OCI-LY7 (cell line): Measurements from ENCODE around the gene CTNNA2.

ENCODE experiments used
- EZH2phosphoT487 ChIP-seq: fragments of 200-600 bp; sonication (generic); IDR thresholded peaks from 2 replicates; pipeline ENCODE4 v1.6.1; 2018; ENCODE audit warnings: low read depth, borderline replicate concordance, mild to moderate bottlenecking, mixed run types, antibody characterized with exemption, low read length, moderate library complexity, mixed read lengths
- TF ChIP-seq, protein P1 (sequence below): fragments of 200-600 bp; sonication (generic); conservative IDR thresholded peaks from 2 replicates; pipeline ENCODE4 v1.5.1; 2014; ENCODE audit warnings: mild to moderate bottlenecking, antibody characterized with exemption, low read length, moderate library complexity, mixed read lengths

DNA sequence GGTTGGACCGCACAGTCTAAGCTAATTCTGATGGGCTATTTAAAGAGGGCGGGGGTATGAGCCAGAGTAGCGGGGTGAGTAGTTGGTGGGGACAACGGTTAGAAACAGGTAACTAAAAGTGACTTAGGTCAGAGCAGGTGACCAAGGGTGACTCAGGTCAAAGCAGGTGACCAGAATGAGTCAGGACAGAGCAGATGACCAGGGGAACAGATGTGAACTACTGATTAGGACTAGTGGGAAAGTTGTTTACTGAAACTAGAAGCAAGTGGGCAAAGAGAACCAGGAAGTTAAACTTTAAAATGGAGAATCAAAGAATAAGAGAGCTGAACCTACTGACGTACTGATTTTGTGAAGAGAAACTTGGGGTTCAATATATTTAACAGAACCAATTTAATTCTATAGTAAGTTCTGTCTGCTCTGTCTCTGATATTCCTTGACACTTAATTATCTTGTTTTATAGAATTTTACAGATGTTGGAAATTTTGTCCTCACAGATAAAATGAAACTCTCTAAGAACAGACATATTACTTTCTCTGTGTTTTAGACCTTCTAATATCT is 799.5 kb downstream of the CTNNA2 start:
- TF ChIP-seq, protein P1, sequence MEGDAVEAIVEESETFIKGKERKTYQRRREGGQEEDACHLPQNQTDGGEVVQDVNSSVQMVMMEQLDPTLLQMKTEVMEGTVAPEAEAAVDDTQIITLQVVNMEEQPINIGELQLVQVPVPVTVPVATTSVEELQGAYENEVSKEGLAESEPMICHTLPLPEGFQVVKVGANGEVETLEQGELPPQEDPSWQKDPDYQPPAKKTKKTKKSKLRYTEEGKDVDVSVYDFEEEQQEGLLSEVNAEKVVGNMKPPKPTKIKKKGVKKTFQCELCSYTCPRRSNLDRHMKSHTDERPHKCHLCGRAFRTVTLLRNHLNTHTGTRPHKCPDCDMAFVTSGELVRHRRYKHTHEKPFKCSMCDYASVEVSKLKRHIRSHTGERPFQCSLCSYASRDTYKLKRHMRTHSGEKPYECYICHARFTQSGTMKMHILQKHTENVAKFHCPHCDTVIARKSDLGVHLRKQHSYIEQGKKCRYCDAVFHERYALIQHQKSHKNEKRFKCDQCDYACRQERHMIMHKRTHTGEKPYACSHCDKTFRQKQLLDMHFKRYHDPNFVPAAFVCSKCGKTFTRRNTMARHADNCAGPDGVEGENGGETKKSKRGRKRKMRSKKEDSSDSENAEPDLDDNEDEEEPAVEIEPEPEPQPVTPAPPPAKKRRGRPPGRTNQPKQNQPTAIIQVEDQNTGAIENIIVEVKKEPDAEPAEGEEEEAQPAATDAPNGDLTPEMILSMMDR, result no peak
- no peak for TF ChIP-seq EZH2phosphoT487
